Liver (tissue), 3 donors: ENCODE results near the gene NUDT9.
"Not testable (repeated sequence)": the region's sequence is repeated elsewhere in the genome, so short reads cannot be mapped to it uniquely, and the experiment has no call there.

ENCODE experiments used
- ATF3 ChIP-seq: IDR thresholded peaks from 2 replicates; pipeline ENCODE4 v1.6.1; 2016; ENCODE audit warnings: antibody characterized with exemption
- CTCF ChIP-seq: fragments of 150-350 bp; IDR thresholded peaks from 2 replicates; pipeline ENCODE4 v1.5.1; 2017; ENCODE audit warnings: improper control_type of control experiment, low read depth, low read length; ENCODE audit not compliant: missing input control
- FOXA1 ChIP-seq: IDR thresholded peaks from 2 replicates; pipeline ENCODE4 v1.6.1; 2016; ENCODE audit warnings: antibody characterized with exemption
- GABPA ChIP-seq, 2 donors: IDR thresholded peaks in 1 of 2; conservative IDR thresholded peaks in 1 of 2; 2 replicates each; pipeline ENCODE4 v1.6.1; 2016; ENCODE audit warnings: antibody characterized with exemption in 2 of 2, mild to moderate bottlenecking in 1 of 2, moderate library complexity in 1 of 2
- HNF4G ChIP-seq: IDR thresholded peaks from 2 replicates; pipeline ENCODE4 v1.6.1; 2016; ENCODE audit warnings: antibody characterized with exemption
- RAD21 ChIP-seq, 2 donors: IDR thresholded peaks; 2 replicates each; pipeline ENCODE4 v1.6.1; 2016; ENCODE audit warnings: antibody characterized with exemption in 2 of 2, mild to moderate bottlenecking in 2 of 2
- SP1 ChIP-seq: IDR thresholded peaks from 2 replicates; pipeline ENCODE4 v1.6.1; 2018; ENCODE audit warnings: antibody characterized with exemption, mild to moderate bottlenecking
- TAF1 ChIP-seq: conservative IDR thresholded peaks from 2 replicates; pipeline ENCODE4 v1.6.1; 2016; ENCODE audit warnings: antibody characterized with exemption, mild to moderate bottlenecking
- TF ChIP-seq, protein P1 (sequence below): IDR thresholded peaks from 2 replicates; pipeline ENCODE4 v1.6.1; 2016; ENCODE audit warnings: antibody characterized with exemption
- TF ChIP-seq, protein P2 (sequence below): IDR thresholded peaks from 2 replicates; pipeline ENCODE4 v1.6.1; 2016; ENCODE audit warnings: antibody characterized with exemption, mild to moderate bottlenecking
- donor health status: healthy.
- donor health status: healthy.

GRCh38 chr4:87395073-87395472 is 27.3 kb upstream of the NUDT9 start:
- TF ChIP-seq CTCF; ATF3; TAF1; FOXA1; RAD21 (IDR thresholded peaks at IDR 0.05); GABPA (IDR thresholded peaks at IDR 0.05 in 1 of 2, conservative IDR thresholded peaks at IDR 0.05 in 1 of 2); SP1; HNF4G: not testable (repeated sequence)
- TF ChIP-seq, protein P1, sequence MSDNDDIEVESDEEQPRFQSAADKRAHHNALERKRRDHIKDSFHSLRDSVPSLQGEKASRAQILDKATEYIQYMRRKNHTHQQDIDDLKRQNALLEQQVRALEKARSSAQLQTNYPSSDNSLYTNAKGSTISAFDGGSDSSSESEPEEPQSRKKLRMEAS, result not testable (repeated sequence)
- TF ChIP-seq, protein P2, sequence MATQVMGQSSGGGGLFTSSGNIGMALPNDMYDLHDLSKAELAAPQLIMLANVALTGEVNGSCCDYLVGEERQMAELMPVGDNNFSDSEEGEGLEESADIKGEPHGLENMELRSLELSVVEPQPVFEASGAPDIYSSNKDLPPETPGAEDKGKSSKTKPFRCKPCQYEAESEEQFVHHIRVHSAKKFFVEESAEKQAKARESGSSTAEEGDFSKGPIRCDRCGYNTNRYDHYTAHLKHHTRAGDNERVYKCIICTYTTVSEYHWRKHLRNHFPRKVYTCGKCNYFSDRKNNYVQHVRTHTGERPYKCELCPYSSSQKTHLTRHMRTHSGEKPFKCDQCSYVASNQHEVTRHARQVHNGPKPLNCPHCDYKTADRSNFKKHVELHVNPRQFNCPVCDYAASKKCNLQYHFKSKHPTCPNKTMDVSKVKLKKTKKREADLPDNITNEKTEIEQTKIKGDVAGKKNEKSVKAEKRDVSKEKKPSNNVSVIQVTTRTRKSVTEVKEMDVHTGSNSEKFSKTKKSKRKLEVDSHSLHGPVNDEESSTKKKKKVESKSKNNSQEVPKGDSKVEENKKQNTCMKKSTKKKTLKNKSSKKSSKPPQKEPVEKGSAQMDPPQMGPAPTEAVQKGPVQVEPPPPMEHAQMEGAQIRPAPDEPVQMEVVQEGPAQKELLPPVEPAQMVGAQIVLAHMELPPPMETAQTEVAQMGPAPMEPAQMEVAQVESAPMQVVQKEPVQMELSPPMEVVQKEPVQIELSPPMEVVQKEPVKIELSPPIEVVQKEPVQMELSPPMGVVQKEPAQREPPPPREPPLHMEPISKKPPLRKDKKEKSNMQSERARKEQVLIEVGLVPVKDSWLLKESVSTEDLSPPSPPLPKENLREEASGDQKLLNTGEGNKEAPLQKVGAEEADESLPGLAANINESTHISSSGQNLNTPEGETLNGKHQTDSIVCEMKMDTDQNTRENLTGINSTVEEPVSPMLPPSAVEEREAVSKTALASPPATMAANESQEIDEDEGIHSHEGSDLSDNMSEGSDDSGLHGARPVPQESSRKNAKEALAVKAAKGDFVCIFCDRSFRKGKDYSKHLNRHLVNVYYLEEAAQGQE, result not testable (repeated sequence)
